Measurements from ENCODE around the gene DNPEP. TPM values are rescaled to one million over a fixed set of nuclear protein-coding genes. Genes with fewer than 3 reads are reported as not detected.

DNPEP gene
- total and polyA plus RNA-seq, 2 of the 8 experiments (the other 6 are each of a cell fraction or from before 2014, with no cell fraction given): 59.8 to 109 TPM

DNA sequence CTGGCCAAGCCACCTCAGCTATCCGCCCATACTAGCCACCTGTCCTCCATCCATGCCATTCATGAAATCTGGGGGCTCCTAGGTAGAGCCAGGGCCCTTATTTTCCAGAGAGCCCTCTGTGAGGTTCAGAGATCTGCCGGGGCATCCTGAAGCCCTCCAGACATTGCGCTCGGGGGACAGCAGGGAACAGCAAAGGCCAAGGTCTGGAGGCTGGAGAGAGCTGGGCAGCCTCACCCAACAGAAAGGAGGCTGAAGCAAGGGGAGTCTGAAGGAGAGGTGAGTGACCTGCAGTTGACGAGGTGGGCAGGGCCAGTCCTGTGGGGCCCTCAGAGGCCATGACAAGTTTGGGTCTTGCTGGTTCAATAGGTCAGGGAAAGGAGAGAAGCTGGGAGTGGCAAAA lies 21.9 kb upstream of the DNPEP start:
- no peak overlapping the region for H3K18ac ChIP-seq (ENCODE audit: extremely low read depth, low read length)
- no peak overlapping the region for H3K4ac ChIP-seq (replicated peaks; ENCODE audit: insufficient read length, low read depth, low read length)
- no peak overlapping the region for H2BK15ac ChIP-seq (ENCODE audit: low read length)
- no peaks in the 10 kb centered on the region for H3K79me2 ChIP-seq (ENCODE audit: control insufficient read depth in 1 of 2, insufficient read depth in 2 of 2, low read length in 2 of 2)
- H2AK5ac ChIP-seq (ENCODE audit: low read depth, low read length): no peak overlapping the region
- peaks cover 0 to 2% (median 0%) of the 10 kb centered on the region in 4 experiments; a peak in 2 of 7 replicates for H3K27me3 ChIP-seq (replicated peaks in 1 of 4; ENCODE audit: control insufficient read depth in 3 of 4, extremely low read depth in 1 of 4, insufficient read depth in 3 of 4, low read length in 3 of 4)
- H3K23ac ChIP-seq (ENCODE audit: insufficient read length): no peak overlapping the region
- no peak overlapping the region for H4K91ac ChIP-seq (replicated peaks; ENCODE audit: insufficient read length, low read length)
- FAIRE-seq (no peak), DNase-seq (ENCODE audit: low read depth in 1 of 2, low spot score in 2 of 2) (no peak)
- no peak overlapping the region for H2BK120ac ChIP-seq (replicated peaks; ENCODE audit: low read depth, low read length)
- no peak overlapping the region for H4K5ac ChIP-seq (ENCODE audit: insufficient read length, low read depth, low read length)
- H3K9ac ChIP-seq (replicated peaks in 1 of 4; ENCODE audit: extremely low read depth in 1 of 4, low read depth in 3 of 4, low read length in 3 of 4): no peak overlapping the region
- POLR2A ChIA-PET (ENCODE audit: partially characterized antibody): interaction anchor here (1.2 kb wide), 1 partner anchor 22 kb away, joined by 4 read pairs; the partner anchor contains the start of gene DNPEP
- no peaks in the 10 kb centered on the region for H3K36me3 ChIP-seq (ENCODE audit: control insufficient read depth in 2 of 4, insufficient read depth in 4 of 4, low read length in 3 of 4)
- 86% methylated on average over 5 of the region's 5 CpGs; no CpG with 5 or more reads in 1 of the 2 experiments for WGBS, 2 experiments (ENCODE audit: extremely low coverage in 1 of 2, insufficient coverage in 1 of 2, insufficient read length in 1 of 2, insufficient replicate concordance in 2 of 2, low coverage in 1 of 2, low lambda C conversion rate in 2 of 2, missing lambda C conversion rate in 1 of 2)
- H3K14ac ChIP-seq (ENCODE audit: insufficient read length): no peak overlapping the region
- H3K56ac ChIP-seq (replicated peaks; ENCODE audit: insufficient read length, low read depth, low read length): no peak overlapping the region
- no peak overlapping the region for H2BK20ac ChIP-seq (ENCODE audit: low read length)
- H3K4me3 ChIP-seq (ENCODE audit: extremely low read depth in 1 of 4, insufficient read depth in 2 of 4, low read depth in 3 of 4, low read length in 4 of 4): no peak overlapping the region
- H2AFZ ChIP-seq (ENCODE audit: low read length): no peak overlapping the region
- no peaks in the 10 kb centered on the region for H4K20me1 ChIP-seq (replicated peaks in 1 of 2; ENCODE audit: control insufficient read depth in 1 of 2, insufficient read depth in 2 of 2, low read length in 2 of 2)
- no peaks in the 10 kb centered on the region for H3K9me3 ChIP-seq (ENCODE audit: insufficient read depth in 2 of 2, low read depth in 1 of 2, low read length in 1 of 2)
- H3K4me1 ChIP-seq (replicated peaks in 1 of 4; ENCODE audit: control insufficient read depth in 3 of 4, insufficient read depth in 4 of 4, low read length in 3 of 4): peaks cover 0 to 5% (median 3%) of the 10 kb centered on the region in 4 experiments; a peak in 6 of 7 replicates
- H3K23me2 ChIP-seq (ENCODE audit: low read depth, low read length): no peaks in the 10 kb centered on the region
- H3K27ac ChIP-seq (ENCODE audit: low read depth, low read length): no peak overlapping the region
- no peak overlapping the region for H2BK12ac ChIP-seq (ENCODE audit: low read depth, low read length)
- H3K4me2 ChIP-seq (ENCODE audit: insufficient read depth in 1 of 2, low read depth in 2 of 2, low read length in 2 of 2): no peak overlapping the region
- CTCF ChIA-PET (ENCODE audit: partially characterized antibody): interaction anchor here (0.9 to 13.0 kb wide), 16 partner anchors 8 to 132 kb away, joined by 3 to 407 read pairs (median 4); partner anchors contain the start of genes DES, DNPEP, GMPPA and SPEG
- no peak overlapping the region for H2BK5ac ChIP-seq (ENCODE audit: low read depth, low read length)
- no peaks in the 10 kb centered on the region for H3K79me1 ChIP-seq (ENCODE audit: low read depth, low read length)
- H4K8ac ChIP-seq (ENCODE audit: extremely low read depth, insufficient read depth, low read length): peak overlapping the region; percentile 15; the same call in 1 of the 2 replicates

Measured in H1 (cell line).